CD4-positive, alpha-beta T cell (primary cell): Measurements from ENCODE around the gene ZNF101. TPM values are rescaled to one million over a fixed set of nuclear protein-coding genes. Genes with fewer than 3 reads are reported as not detected.

Experiments used
- ATAC-seq: fragments of 200-7000 bp; cut with Tn5 transposase; one replicate; pipeline ENCODE4 v1.10.0; 2022; ENCODE audit warnings: mild to moderate bottlenecking; ENCODE audit not compliant: poor library complexity
- CTCF ChIA-PET: fragments of 350-600 bp; sonication (Branson Sonifier 250); formaldehyde crosslinking; loops from one replicate; lab custom pipeline; 2021; ENCODE audit warnings: antibody characterized with exemption, inconsistent platforms; lab: Charles Lee
- POLR2A ChIA-PET: fragments of 350-600 bp; sonication (Branson Sonifier 250); formaldehyde crosslinking; loops from one replicate; lab custom pipeline; 2021; ENCODE audit warnings: antibody characterized with exemption, inconsistent platforms; lab: Charles Lee
- DNase-seq, 14 experiments: peaks; one replicate each; pipeline ENCODE4 v3.0.0-alpha.2; 2013 to 2020; ENCODE audit warnings: mixed read lengths in 2 of 14
- H3K27ac ChIP-seq, 2 donors: one replicate each; pipeline versions ENCODE4 v1.5.1 to v1.7.0; 2013; ENCODE audit warnings: low read length in 2 of 2, low read depth in 1 of 2, mild to moderate bottlenecking in 1 of 2
- H3K27me3 ChIP-seq, 2 experiments: 1 replicate in 1 of 2; 2 replicates in 1 of 2; pipeline versions ENCODE4 v1.6.1 to v1.7.0; 2013; ENCODE audit warnings: low read length in 2 of 2, control low read depth in 1 of 2, mild to moderate bottlenecking in 1 of 2, moderate library complexity in 1 of 2; ENCODE audit not compliant: insufficient read depth in 2 of 2, control insufficient read depth in 1 of 2
- H3K36me3 ChIP-seq: one replicate; pipeline ENCODE4 v1.6.1; 2013; ENCODE audit warnings: low read length, control low read depth; ENCODE audit not compliant: insufficient read depth
- H3K4me1 ChIP-seq: one replicate; pipeline ENCODE4 v1.6.1; 2013; ENCODE audit warnings: low read length, control low read depth; ENCODE audit not compliant: insufficient read depth
- H3K4me3 ChIP-seq: one replicate; pipeline ENCODE4 v1.5.1; 2013; ENCODE audit warnings: mild to moderate bottlenecking, low read length, moderate library complexity
- H3K9me3 ChIP-seq, 2 experiments: 1 replicate in 1 of 2; 2 replicates in 1 of 2; pipeline versions ENCODE4 v1.6.1 to v1.7.0; 2013; ENCODE audit warnings: low read length in 2 of 2, mild to moderate bottlenecking in 2 of 2, control low read depth in 1 of 2, moderate library complexity in 1 of 2; ENCODE audit not compliant: control insufficient read depth in 1 of 2, insufficient read depth in 1 of 2
- H3K27ac Mint-ChIP-seq: one replicate; pipeline ENCODE4 v1.8.0; 2020; ENCODE audit warnings: mixed read lengths
- H3K27me3 Mint-ChIP-seq: one replicate; pipeline ENCODE4 v1.8.0; 2021; ENCODE audit warnings: mixed read lengths
- H3K36me3 Mint-ChIP-seq: one replicate; pipeline ENCODE4 v1.8.0; 2021; ENCODE audit warnings: low read depth, mixed read lengths
- H3K4me1 Mint-ChIP-seq: one replicate; pipeline ENCODE4 v1.8.0; 2021; ENCODE audit warnings: low read depth, mixed read lengths
- H3K4me3 Mint-ChIP-seq: one replicate; pipeline ENCODE4 v1.8.0; 2020; ENCODE audit warnings: mild to moderate bottlenecking, mixed read lengths
- H3K9me3 Mint-ChIP-seq: one replicate; pipeline ENCODE4 v1.8.0; 2020; ENCODE audit warnings: mixed read lengths
- intact Hi-C, 2 experiments: fragments of 100-400 bp; cut with DNase I in 1 of 2; cut with micrococcal nuclease in 1 of 2; formaldehyde crosslinking; loops; one replicate each; pipeline versions ENCODE4 v1.15.1 to v1.9.0; 2023 to 2025; cut with DNase I, micrococcal nuclease
- total RNA-seq, 174 experiments: library from RNA in 2 of 174; stranded (reverse) in 2 of 174; gene quantifications; one replicate each; pipeline ENCODE4 v1.2.3 and lab custom pipeline; 2021 to 2026
- TF ChIP-seq, protein P1 (sequence below): fragments of 200-600 bp; IDR thresholded peaks from one replicate; pipeline ENCODE4 v1.8.0; 2022; ENCODE audit warnings: antibody characterized with exemption, mild to moderate bottlenecking

ZNF101 gene
- total RNA-seq, 2 experiments from 2014 or later: 58.8 to 60.6 TPM

DNA sequence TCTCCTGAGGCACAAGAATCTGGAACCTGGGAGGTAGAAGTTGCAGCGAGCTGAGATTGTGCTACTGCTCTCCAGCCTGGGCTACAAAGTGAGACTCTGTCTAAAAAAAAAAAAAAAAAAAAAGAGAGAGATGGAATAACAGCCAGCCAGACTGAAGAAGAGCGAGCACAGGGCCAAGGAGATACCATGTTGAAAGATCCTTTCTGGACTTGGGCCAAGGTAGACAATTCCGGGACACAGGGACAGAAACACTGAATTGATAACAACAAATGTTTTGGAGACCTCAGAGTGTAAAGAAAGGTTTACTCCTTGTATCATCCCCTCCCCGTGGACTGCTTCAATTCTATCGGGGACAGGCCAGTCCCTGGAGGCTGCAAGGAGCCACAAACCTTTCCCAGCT lies 45.3 kb upstream of the ZNF101 start:
- Mint-ChIP-seq H3K4me1 (peaks cover 35% of the 10 kb centered on the region), H3K36me3 (peaks cover 39% of the 10 kb centered on the region), H3K27me3 (no peaks in the 10 kb centered on the region), H3K27ac (no peak overlapping the region), H3K9me3 (no peaks in the 10 kb centered on the region), H3K4me3 (peak overlapping the region; percentile 4)
- Histone ChIP-seq H3K36me3 (peaks cover 17% of the 10 kb centered on the region), H3K27ac (no peak overlapping the region), H3K9me3 (no peaks in the 10 kb centered on the region), H3K4me3 (no peak overlapping the region), H3K4me1 (peaks cover 41% of the 10 kb centered on the region), H3K27me3 (no peaks in the 10 kb centered on the region)
- CTCF ChIA-PET: interaction anchor here (1.0 kb wide), 1 partner anchor 91 kb away, joined by 4 read pairs; no protein-coding TSS in a partner anchor
- intact Hi-C loops: no loop called here
- DNase-seq (no peak), ATAC-seq (no peak)
- TF ChIP-seq, protein P1, sequence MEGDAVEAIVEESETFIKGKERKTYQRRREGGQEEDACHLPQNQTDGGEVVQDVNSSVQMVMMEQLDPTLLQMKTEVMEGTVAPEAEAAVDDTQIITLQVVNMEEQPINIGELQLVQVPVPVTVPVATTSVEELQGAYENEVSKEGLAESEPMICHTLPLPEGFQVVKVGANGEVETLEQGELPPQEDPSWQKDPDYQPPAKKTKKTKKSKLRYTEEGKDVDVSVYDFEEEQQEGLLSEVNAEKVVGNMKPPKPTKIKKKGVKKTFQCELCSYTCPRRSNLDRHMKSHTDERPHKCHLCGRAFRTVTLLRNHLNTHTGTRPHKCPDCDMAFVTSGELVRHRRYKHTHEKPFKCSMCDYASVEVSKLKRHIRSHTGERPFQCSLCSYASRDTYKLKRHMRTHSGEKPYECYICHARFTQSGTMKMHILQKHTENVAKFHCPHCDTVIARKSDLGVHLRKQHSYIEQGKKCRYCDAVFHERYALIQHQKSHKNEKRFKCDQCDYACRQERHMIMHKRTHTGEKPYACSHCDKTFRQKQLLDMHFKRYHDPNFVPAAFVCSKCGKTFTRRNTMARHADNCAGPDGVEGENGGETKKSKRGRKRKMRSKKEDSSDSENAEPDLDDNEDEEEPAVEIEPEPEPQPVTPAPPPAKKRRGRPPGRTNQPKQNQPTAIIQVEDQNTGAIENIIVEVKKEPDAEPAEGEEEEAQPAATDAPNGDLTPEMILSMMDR: no peak
- POLR2A ChIA-PET: interaction anchor here (0.9 kb wide), 1 partner anchor 21 kb away, joined by 3 read pairs; no protein-coding TSS in a partner anchor

DNA sequence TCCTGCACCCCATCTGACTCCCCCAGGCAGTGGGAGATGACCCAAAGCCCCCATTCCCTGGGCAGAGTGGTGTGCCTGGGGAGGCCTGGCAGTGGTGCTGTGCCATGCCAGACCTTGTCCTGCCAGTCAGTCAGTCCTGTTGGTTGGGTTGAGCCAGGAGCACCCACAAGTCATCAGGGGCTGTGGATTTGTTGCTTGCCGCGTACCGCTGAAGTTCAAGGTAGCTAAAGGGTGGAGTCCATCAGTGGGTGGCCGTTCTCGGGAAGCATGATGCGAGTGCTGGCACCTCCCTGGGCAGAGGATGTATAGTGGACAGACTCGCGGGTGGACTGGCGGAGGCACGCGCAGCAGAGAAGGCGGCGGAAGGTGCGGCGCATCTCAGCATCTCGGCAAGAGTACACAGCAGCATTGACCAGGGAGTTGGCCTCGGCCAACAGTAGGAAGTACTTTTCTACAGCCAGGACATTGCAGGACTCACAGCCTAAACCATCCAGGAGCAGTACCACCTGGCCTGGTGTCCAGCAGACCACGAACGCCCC lies 44.5 kb upstream of the ZNF101 start:
- no peaks in the 10 kb centered on the region for H3K27me3 ChIP-seq
- Mint-ChIP-seq H3K4me1 (peaks cover 34% of the 10 kb centered on the region), H3K4me3 (peak overlapping the region; percentile 18), H3K27me3 (no peaks in the 10 kb centered on the region), H3K27ac (no peak overlapping the region), H3K36me3 (peaks cover 39% of the 10 kb centered on the region), H3K9me3 (no peaks in the 10 kb centered on the region)
- ChIA-PET POLR2A (interaction anchor here (0.7 kb wide), 1 partner anchor 10 kb away, joined by 3 read pairs; no protein-coding TSS in a partner anchor), CTCF (interaction anchor here (1.0 kb wide), 1 partner anchor 92 kb away, joined by 4 read pairs; no protein-coding TSS in a partner anchor)
- TF ChIP-seq, protein P1: no peak
- ATAC-seq (no peak), DNase-seq (peak in 1 of 14 experiments; percentile 19)
- H3K9me3 ChIP-seq: no peaks in the 10 kb centered on the region
- H3K27ac ChIP-seq: no peak overlapping the region
- H3K36me3 ChIP-seq: peaks cover 17% of the 10 kb centered on the region
- intact Hi-C loops: no loop called here
- no peak overlapping the region for H3K4me3 ChIP-seq
- peaks cover 42% of the 10 kb centered on the region for H3K4me1 ChIP-seq

DNA sequence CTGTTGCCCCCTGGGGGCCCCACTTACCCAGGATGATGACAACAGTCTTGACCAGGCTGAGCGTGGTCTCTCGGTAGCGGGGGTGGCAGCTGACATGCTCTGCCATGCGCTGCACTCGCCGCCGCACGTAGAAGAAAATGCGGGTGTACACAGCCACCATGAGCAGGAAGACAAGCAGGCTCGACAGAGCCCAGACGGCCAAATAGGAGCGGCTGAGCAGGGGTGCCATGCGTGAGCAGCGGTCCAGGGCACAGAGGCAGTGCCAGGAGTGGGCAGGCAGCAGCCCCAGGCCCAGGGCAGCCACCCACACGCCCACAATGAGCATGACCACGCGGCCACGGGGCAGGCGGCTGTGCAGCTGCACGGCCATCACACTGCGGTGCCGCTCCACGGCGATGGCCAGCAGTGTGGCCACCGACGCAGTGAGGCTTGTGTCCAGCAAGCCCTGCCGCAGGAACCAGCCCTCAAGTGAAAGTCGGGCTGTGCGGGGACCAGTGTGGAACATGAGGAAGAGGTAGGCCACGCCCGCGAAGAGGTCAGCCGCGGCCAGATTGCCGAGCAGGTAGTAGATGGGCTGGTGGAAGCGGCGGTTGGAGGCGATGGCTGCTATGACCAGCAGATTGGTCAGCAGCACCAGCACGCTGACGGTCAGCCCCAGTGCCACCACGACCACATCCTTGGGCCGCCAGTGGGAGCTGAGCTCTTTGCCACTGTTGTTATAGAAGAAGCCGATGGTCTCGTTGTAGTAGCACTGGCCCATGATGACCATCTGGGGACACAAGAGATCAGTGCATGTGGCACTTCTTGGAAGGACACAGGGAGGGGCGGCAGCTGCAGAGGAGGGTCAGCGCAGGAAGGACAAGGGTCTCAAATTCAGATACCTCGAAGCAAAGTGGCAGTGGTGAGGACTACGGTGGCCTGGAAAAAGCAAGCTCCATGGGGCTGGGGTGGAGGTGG lies 41.8 kb upstream of the ZNF101 start:
- TF ChIP-seq, protein P1: no peak
- H3K27ac ChIP-seq: peak overlapping the region; percentile 52 to 83
- ATAC-seq (no peak), DNase-seq (peak in 1 of 14 experiments; percentile 39)
- H3K4me1 ChIP-seq: peaks cover 37% of the 10 kb centered on the region
- intact Hi-C loops: loop anchor here in 1 of 2 experiments (5.0 kb wide), 2 partner anchors 94 to 331 kb away; no protein-coding TSS in a partner anchor
- Mint-ChIP-seq H3K27me3 (no peaks in the 10 kb centered on the region), H3K4me1 (peaks cover 28% of the 10 kb centered on the region), H3K4me3 (peak overlapping the region; percentile 99), H3K27ac (peak overlapping the region; percentile 91), H3K36me3 (peaks cover 52% of the 10 kb centered on the region), H3K9me3 (no peaks in the 10 kb centered on the region)
- H3K27me3 ChIP-seq: no peaks in the 10 kb centered on the region
- peaks cover 37% of the 10 kb centered on the region for H3K36me3 ChIP-seq
- POLR2A ChIA-PET: interaction anchor here (0.7 to 2.5 kb wide), 17 partner anchors 8 to 239 kb away, joined by 3 to 17 read pairs (median 4); partner anchors contain the start of genes ATP13A1, GMIP, PBX4 and TSSK6
- H3K4me3 ChIP-seq: peak overlapping the region; percentile 84
- H3K9me3 ChIP-seq: no peaks in the 10 kb centered on the region
- CTCF ChIA-PET: interaction anchor here (1.0 kb wide), 2 partner anchors 21 to 72 kb away, joined by 4 to 7 read pairs; no protein-coding TSS in a partner anchor
